Measurements from ENCODE around the gene CAMK2N2. TPM values are rescaled to one million over a fixed set of nuclear protein-coding genes. Genes with fewer than 3 reads are reported as not detected.
A peak's percentile ranks its signal among the peaks of the same experiment; 100 is the strongest.

The CAMK2N2 gene
- total and polyA plus RNA-seq, 7 experiments from 2014 or later: not detected

- intact Hi-C loops (cut with micrococcal nuclease): no loop called here
- POLR2A ChIA-PET: no interaction called here
- Histone ChIP-seq H3K4me1 (ENCODE audit: control insufficient read depth in 2 of 2, insufficient read depth in 2 of 2, low read length in 2 of 2) (peaks cover 0 to 5% of the 10 kb centered on the region in 2 donors), H3K27ac (ENCODE audit: low read depth, low read length) (no peak overlapping the region), H3K4me3 (ENCODE audit: low read length) (no peak overlapping the region), H3K36me3 (ENCODE audit: control insufficient read depth in 2 of 3, insufficient read depth in 3 of 3, low read length in 3 of 3) (no peaks in the 10 kb centered on the region), H3K27me3 (ENCODE audit: control insufficient read depth in 2 of 2, insufficient read depth in 2 of 2, low read length in 2 of 2) (peaks cover 3 to 5% of the 10 kb centered on the region in 2 donors), H3K9me3 (ENCODE audit: control insufficient read depth in 2 of 3, low read length in 3 of 3) (no peaks in the 10 kb centered on the region)
- no peak for DNase-seq
- Mint-ChIP-seq H3K9me3 (no peaks in the 10 kb centered on the region), H3K27ac (no peak overlapping the region), H3K4me1 (peaks cover 0 to 6% (median 0%) of the 10 kb centered on the region in 7 donors), H3K36me3 (no peaks in the 10 kb centered on the region), H3K27me3 (peaks cover 26 to 53% (median 40%) of the 10 kb centered on the region in 5 donors), H3K4me3 (no peak overlapping the region)
- CTCF ChIA-PET: no interaction called here
- no peak for ATAC-seq
Observed at GRCh38 chr3:184223946-184224345, 37.4 kb downstream of the CAMK2N2 start.

GRCh38 chr3:184222521-184222920 lies 38.8 kb downstream of the CAMK2N2 start:
- ChIA-PET CTCF (no interaction called here), POLR2A (no interaction called here)
- peaks cover 0 to 3% of the 10 kb centered on the region in 2 donors for H3K27me3 ChIP-seq (ENCODE audit: control insufficient read depth in 2 of 2, insufficient read depth in 2 of 2, low read length in 2 of 2)
- no peak overlapping the region for H3K27ac Mint-ChIP-seq
- no peak for ATAC-seq
- intact Hi-C loops (cut with micrococcal nuclease): no loop called here
- peaks cover 15 to 45% (median 26%) of the 10 kb centered on the region in 5 donors for H3K27me3 Mint-ChIP-seq
- H3K9me3 Mint-ChIP-seq: no peaks in the 10 kb centered on the region
- no peaks in the 10 kb centered on the region for H3K4me1 Mint-ChIP-seq
- no peak overlapping the region for H3K27ac ChIP-seq (ENCODE audit: low read depth, low read length)
- DNase-seq: no peak
- H3K4me1 ChIP-seq (ENCODE audit: control insufficient read depth in 2 of 2, insufficient read depth in 2 of 2, low read length in 2 of 2): no peaks in the 10 kb centered on the region
- H3K4me3 Mint-ChIP-seq: no peak overlapping the region
- H3K9me3 ChIP-seq (ENCODE audit: control insufficient read depth in 2 of 3, low read length in 3 of 3): no peaks in the 10 kb centered on the region
- no peaks in the 10 kb centered on the region for H3K36me3 Mint-ChIP-seq
- H3K4me3 ChIP-seq (ENCODE audit: low read length): no peak overlapping the region
- no peaks in the 10 kb centered on the region for H3K36me3 ChIP-seq (ENCODE audit: control insufficient read depth in 2 of 3, insufficient read depth in 3 of 3, low read length in 3 of 3)

DNA sequence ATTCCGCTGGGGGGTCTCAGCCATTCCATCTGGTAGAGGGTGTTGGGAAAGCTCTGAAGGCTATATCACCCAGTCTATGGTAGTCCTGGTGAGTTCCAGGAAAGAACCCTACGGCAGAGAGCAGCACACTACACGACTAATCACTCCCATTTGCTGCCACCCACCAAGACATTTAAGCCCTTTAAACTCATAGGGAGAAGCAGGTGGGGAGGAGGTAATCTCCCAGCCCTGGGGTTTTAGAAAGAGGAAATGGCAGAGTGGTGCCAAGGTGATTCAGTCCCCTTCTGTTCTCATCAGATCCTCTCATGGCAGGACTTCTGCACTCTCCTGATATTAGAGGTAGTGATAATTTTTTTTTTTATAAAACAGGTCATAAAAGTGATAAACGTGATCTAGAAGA lies 42.5 kb downstream of the CAMK2N2 start:
- intact Hi-C loops (cut with micrococcal nuclease): no loop called here
- Mint-ChIP-seq H3K4me1 (no peaks in the 10 kb centered on the region), H3K4me3 (no peak overlapping the region), H3K36me3 (no peaks in the 10 kb centered on the region), H3K27ac (no peak overlapping the region), H3K9me3 (no peaks in the 10 kb centered on the region), H3K27me3 (peaks cover 6 to 23% (median 9%) of the 10 kb centered on the region in 5 donors)
- Histone ChIP-seq H3K27ac (ENCODE audit: low read depth, low read length) (no peak overlapping the region), H3K4me3 (ENCODE audit: low read length) (no peak overlapping the region), H3K9me3 (ENCODE audit: control insufficient read depth in 2 of 3, low read length in 3 of 3) (no peaks in the 10 kb centered on the region), H3K4me1 (ENCODE audit: control insufficient read depth in 2 of 2, insufficient read depth in 2 of 2, low read length in 2 of 2) (no peaks in the 10 kb centered on the region), H3K27me3 (ENCODE audit: control insufficient read depth in 2 of 2, insufficient read depth in 2 of 2, low read length in 2 of 2) (peaks cover 0 to 3% of the 10 kb centered on the region in 2 donors), H3K36me3 (ENCODE audit: control insufficient read depth in 2 of 3, insufficient read depth in 3 of 3, low read length in 3 of 3) (no peaks in the 10 kb centered on the region)
- ATAC-seq (no peak), DNase-seq (no peak)
- ChIA-PET POLR2A (no interaction called here), CTCF (no interaction called here)

- H3K27ac ChIP-seq (ENCODE audit: low read depth, low read length): no peak overlapping the region
- no peak for DNase-seq
- POLR2A ChIA-PET: no interaction called here
Observed at GRCh38 chr3:184211718-184212117, 49.6 kb downstream of the CAMK2N2 start.

GRCh38 chr3:184211297-184211696 lies 50.1 kb downstream of the CAMK2N2 start:
- no peaks in the 10 kb centered on the region for H3K27me3 ChIP-seq (ENCODE audit: control insufficient read depth in 2 of 2, insufficient read depth in 2 of 2, low read length in 2 of 2)
- Mint-ChIP-seq H3K27me3 (peaks cover 10 to 19% (median 16%) of the 10 kb centered on the region in 5 donors), H3K36me3 (no peaks in the 10 kb centered on the region), H3K4me1 (no peaks in the 10 kb centered on the region), H3K4me3 (no peak overlapping the region), H3K9me3 (no peaks in the 10 kb centered on the region), H3K27ac (no peak overlapping the region)
- intact Hi-C loops (cut with micrococcal nuclease): no loop called here
- no peak overlapping the region for H3K4me3 ChIP-seq (ENCODE audit: low read length)
- no peak overlapping the region for H3K27ac ChIP-seq (ENCODE audit: low read depth, low read length)
- no peaks in the 10 kb centered on the region for H3K36me3 ChIP-seq (ENCODE audit: control insufficient read depth in 2 of 3, insufficient read depth in 3 of 3, low read length in 3 of 3)
- DNase-seq (no peak), ATAC-seq (no peak)
- no peaks in the 10 kb centered on the region for H3K9me3 ChIP-seq (ENCODE audit: control insufficient read depth in 2 of 3, low read length in 3 of 3)
- H3K4me1 ChIP-seq (ENCODE audit: control insufficient read depth in 2 of 2, insufficient read depth in 2 of 2, low read length in 2 of 2): no peaks in the 10 kb centered on the region
- ChIA-PET POLR2A (no interaction called here), CTCF (no interaction called here)

More at GRCh38 chr3:184211718-184212117, 49.6 kb downstream of the CAMK2N2 start:
- no peaks in the 10 kb centered on the region for H3K9me3 Mint-ChIP-seq
- H3K36me3 Mint-ChIP-seq: no peaks in the 10 kb centered on the region
- intact Hi-C loops (cut with micrococcal nuclease): no loop called here
- no peak overlapping the region for H3K27ac Mint-ChIP-seq
- peaks cover 6 to 15% (median 12%) of the 10 kb centered on the region in 5 donors for H3K27me3 Mint-ChIP-seq
- H3K4me1 Mint-ChIP-seq: no peaks in the 10 kb centered on the region
- ATAC-seq: no peak
- Histone ChIP-seq H3K4me3 (ENCODE audit: low read length) (no peak overlapping the region), H3K9me3 (ENCODE audit: control insufficient read depth in 2 of 3, low read length in 3 of 3) (no peaks in the 10 kb centered on the region), H3K27me3 (ENCODE audit: control insufficient read depth in 2 of 2, insufficient read depth in 2 of 2, low read length in 2 of 2) (no peaks in the 10 kb centered on the region), H3K36me3 (ENCODE audit: control insufficient read depth in 2 of 3, insufficient read depth in 3 of 3, low read length in 3 of 3) (no peaks in the 10 kb centered on the region), H3K4me1 (ENCODE audit: control insufficient read depth in 2 of 2, insufficient read depth in 2 of 2, low read length in 2 of 2) (no peaks in the 10 kb centered on the region)
- CTCF ChIA-PET: no interaction called here
- H3K4me3 Mint-ChIP-seq: peak overlapping the region in 1 of 10 donors; percentile 23

Small RNA genes within 50 kb of the gene (microRNA-seq; reads per million reads assigned to microRNA genes)
- gene MIR1224 (ENCODE audit: borderline microRNAs expressed): not detected

Other genes with a start within 250 kb of the CAMK2N2 start
- gene ABCC5, start 243.7 kb downstream of the CAMK2N2 start, total RNA-seq: 10 to 100 TPM; 15.6 to 50.4 (median 25.5) TPM
- gene ABCC5, start 243.7 kb downstream of the CAMK2N2 start, polyA plus RNA-seq: 10 to 100 TPM in 1 of 2 donors, 1 to 10 TPM in 1; 8.6 to 11.4 TPM
- not detected for gene HTR3D, start 229.8 kb downstream of the CAMK2N2 start, total RNA-seq
- gene HTR3D, start 229.8 kb downstream of the CAMK2N2 start, polyA plus RNA-seq: not detected
- not detected for gene HTR3C, start 208.5 kb downstream of the CAMK2N2 start, total RNA-seq
- not detected for gene HTR3C, start 208.5 kb downstream of the CAMK2N2 start, polyA plus RNA-seq
- not detected for gene HTR3E, start 164.5 kb downstream of the CAMK2N2 start, total RNA-seq
- not detected for gene HTR3E, start 164.5 kb downstream of the CAMK2N2 start, polyA plus RNA-seq
- gene EIF2B5, start 126.2 kb downstream of the CAMK2N2 start, total RNA-seq: 10 to 100 TPM; 47.2 to 87.2 (median 67.7) TPM
- gene EIF2B5, start 126.2 kb downstream of the CAMK2N2 start, polyA plus RNA-seq: 10 to 100 TPM; 59.7 to 74.8 TPM
- 10 to 100 TPM; 32.0 to 45.3 (median 39.4) TPM for gene DVL3, start 106.2 kb downstream of the CAMK2N2 start, total RNA-seq
- gene DVL3, start 106.2 kb downstream of the CAMK2N2 start, polyA plus RNA-seq: 1 to 10 TPM; 3.1 to 7.7 TPM
- 100 to 1,000 TPM; 111 to 217 (median 185) TPM for gene AP2M1, start 86.7 kb downstream of the CAMK2N2 start, total RNA-seq
- 100 to 1,000 TPM; 217 to 261 TPM for gene AP2M1, start 86.7 kb downstream of the CAMK2N2 start, polyA plus RNA-seq
- 100 to 1,000 TPM in 4 of 5 experiments, 10 to 100 TPM in 1; 79.3 to 153 (median 117) TPM for gene ABCF3, start 75.4 kb downstream of the CAMK2N2 start, total RNA-seq
- 10 to 100 TPM; 47.0 to 73.5 TPM for gene ABCF3, start 75.4 kb downstream of the CAMK2N2 start, polyA plus RNA-seq
- gene VWA5B2, start 32.0 kb downstream of the CAMK2N2 start, total RNA-seq: not detected
- not detected for gene VWA5B2, start 32.0 kb downstream of the CAMK2N2 start, polyA plus RNA-seq
- gene ALG3, start 12.6 kb downstream of the CAMK2N2 start, total RNA-seq: 10 to 100 TPM; 19.4 to 51.0 (median 39.1) TPM
- gene ALG3, start 12.6 kb downstream of the CAMK2N2 start, polyA plus RNA-seq: 10 to 100 TPM; 51.6 to 80.3 TPM
- 1 to 10 TPM in 4 of 5 experiments, under 1 TPM in 1; 0.27 to 6.6 (median 2.2) TPM for gene EEF1AKMT4, start 11.9 kb downstream of the CAMK2N2 start, total RNA-seq
- gene EEF1AKMT4, start 11.9 kb downstream of the CAMK2N2 start, polyA plus RNA-seq: 1 to 10 TPM; 2.4 to 4.4 TPM
- gene ECE2, start 14.5 kb upstream of the CAMK2N2 start, total RNA-seq: not detected
- not detected for gene ECE2, start 14.5 kb upstream of the CAMK2N2 start, polyA plus RNA-seq
- gene PSMD2, start 37.7 kb upstream of the CAMK2N2 start, total RNA-seq: 100 to 1,000 TPM; 139 to 204 (median 149) TPM
- gene PSMD2, start 37.7 kb upstream of the CAMK2N2 start, polyA plus RNA-seq: 100 to 1,000 TPM; 181 to 200 TPM
- 100 to 1,000 TPM; 200 to 341 (median 256) TPM for gene EIF4G1, start 53.1 kb upstream of the CAMK2N2 start, total RNA-seq
- 10 to 100 TPM; 19.1 to 59.1 TPM for gene EIF4G1, start 53.1 kb upstream of the CAMK2N2 start, polyA plus RNA-seq
- 10 to 100 TPM in 3 of 5 experiments, 1 to 10 TPM in 2; 5.7 to 13.4 (median 10.3) TPM for gene FAM131A, start 76.0 kb upstream of the CAMK2N2 start, total RNA-seq
- 1 to 10 TPM; 2.2 to 2.5 TPM for gene FAM131A, start 76.0 kb upstream of the CAMK2N2 start, polyA plus RNA-seq
- gene CLCN2, start 100.1 kb upstream of the CAMK2N2 start, total RNA-seq: 1 to 10 TPM; 3.5 to 6.0 (median 5.0) TPM
- gene CLCN2, start 100.1 kb upstream of the CAMK2N2 start, polyA plus RNA-seq: 1 to 10 TPM in 1 of 2 donors, under 1 TPM in 1; 0.91 to 1.1 TPM
- 100 to 1,000 TPM in 1 of 5 experiments, 10 to 100 TPM in 4; 34.9 to 112 (median 56.6) TPM for gene POLR2H, start 100.2 kb upstream of the CAMK2N2 start, total RNA-seq
- 10 to 100 TPM; 69.2 to 74.9 TPM for gene POLR2H, start 100.2 kb upstream of the CAMK2N2 start, polyA plus RNA-seq
- gene THPO, start 116.7 kb upstream of the CAMK2N2 start, total RNA-seq: not detected
- gene THPO, start 116.7 kb upstream of the CAMK2N2 start, polyA plus RNA-seq: not detected
- gene CHRD, start 118.5 kb upstream of the CAMK2N2 start, total RNA-seq: not detected
- not detected for gene CHRD, start 118.5 kb upstream of the CAMK2N2 start, polyA plus RNA-seq